Stimulated activated naive CD8-positive, alpha-beta T cell treated with anti-CD3 and anti-CD28 coated beads, Interleukin-15, amount 100 ng/mL, for 72 hours (primary cell): ENCODE measurements around the gene OR8S1.
"Not testable (repeated sequence)": the region's sequence is repeated elsewhere in the genome, so short reads cannot be mapped to it uniquely, and the experiment has no call there.

Source experiments
- ATAC-seq: fragments of 150-1000 bp; cut with Tn5 transposase; 2 replicates; pipeline ENCODE4 v1.10.0; 2021; ENCODE audit warnings: mild to moderate bottlenecking, moderate library complexity
- DNase-seq, 2 donors: peaks; one replicate each; pipeline ENCODE4 v3.0.0; 2021 to 2022
- H3K27ac Mint-ChIP-seq, 2 donors: one replicate each; pipeline ENCODE4 v1.8.0; 2022; ENCODE audit warnings: mild to moderate bottlenecking in 2 of 2, mixed read lengths in 2 of 2, moderate library complexity in 2 of 2
- H3K27me3 Mint-ChIP-seq: one replicate; pipeline ENCODE4 v1.8.0; 2022; ENCODE audit warnings: mixed read lengths
- H3K4me1 Mint-ChIP-seq: one replicate; pipeline ENCODE4 v1.8.0; 2022; ENCODE audit warnings: mild to moderate bottlenecking, mixed read lengths
- H3K4me3 Mint-ChIP-seq, 2 donors: one replicate each; pipeline ENCODE4 v1.8.0; 2022; ENCODE audit warnings: mild to moderate bottlenecking in 2 of 2, mixed read lengths in 2 of 2, moderate library complexity in 1 of 2
- H3K9me3 Mint-ChIP-seq, 2 donors: one replicate each; pipeline ENCODE4 v1.8.0; 2022; ENCODE audit warnings: mixed read lengths in 2 of 2

OR8S1 gene

GRCh38 chr12:48536602-48537001 is 11.2 kb downstream of the OR8S1 start:
- Mint-ChIP-seq H3K9me3 (peaks cover 4 to 10% of the 10 kb centered on the region in 2 donors), H3K27me3 (no peaks in the 10 kb centered on the region), H3K4me3 (no peak overlapping the region), H3K4me1 (peaks cover 49% of the 10 kb centered on the region), H3K27ac (no peak overlapping the region)
- ATAC-seq (no peak), DNase-seq (no peak)

- ATAC-seq: peak; percentile 34
- no peak overlapping the region for H3K27ac Mint-ChIP-seq
- peaks cover 7% of the 10 kb centered on the region for H3K27me3 Mint-ChIP-seq
- peak; percentile 48 to 61 for DNase-seq
- peaks cover 36% of the 10 kb centered on the region for H3K4me1 Mint-ChIP-seq
- no peak overlapping the region for H3K4me3 Mint-ChIP-seq
- peaks cover 0 to 4% of the 10 kb centered on the region in 2 donors for H3K9me3 Mint-ChIP-seq
Observed at GRCh38 chr12:48542300-48542928, 17.0 kb downstream of the OR8S1 start.

GRCh38 chr12:48545833-48546469 is 20.5 kb downstream of the OR8S1 start:
- DNase-seq (no peak), ATAC-seq (no peak)
- Mint-ChIP-seq H3K9me3 (peaks cover 7 to 10% of the 10 kb centered on the region in 2 donors), H3K4me3 (no peak overlapping the region), H3K4me1 (peaks cover 14% of the 10 kb centered on the region), H3K27ac (no peak overlapping the region), H3K27me3 (peaks cover 15% of the 10 kb centered on the region)

GRCh38 chr12:48547012-48547411 is 21.6 kb downstream of the OR8S1 start:
- Mint-ChIP-seq H3K27me3 (peaks cover 15% of the 10 kb centered on the region), H3K9me3 (peaks cover 7 to 15% of the 10 kb centered on the region in 2 donors)
- ATAC-seq, H3K27ac Mint-ChIP-seq, H3K4me1 Mint-ChIP-seq, DNase-seq, H3K4me3 Mint-ChIP-seq: not testable (repeated sequence)

- H3K4me3 Mint-ChIP-seq, ATAC-seq, H3K27ac Mint-ChIP-seq, H3K4me1 Mint-ChIP-seq, DNase-seq: not testable (repeated sequence)
- H3K9me3 Mint-ChIP-seq: peaks cover 7 to 15% of the 10 kb centered on the region in 2 donors
- H3K27me3 Mint-ChIP-seq: peaks cover 18% of the 10 kb centered on the region
Observed at GRCh38 chr12:48551636-48552035, 26.2 kb downstream of the OR8S1 start.

- H3K9me3 Mint-ChIP-seq, ATAC-seq, H3K4me1 Mint-ChIP-seq, DNase-seq, H3K4me3 Mint-ChIP-seq, H3K27ac Mint-ChIP-seq: not testable (repeated sequence)
- peaks cover 18% of the 10 kb centered on the region for H3K27me3 Mint-ChIP-seq
Observed at GRCh38 chr12:48553666-48554343, 28.4 kb downstream of the OR8S1 start.

GRCh38 chr12:48556631-48557030 is 31.2 kb downstream of the OR8S1 start:
- DNase-seq (no peak), ATAC-seq (no peak)
- H3K9me3 Mint-ChIP-seq: no peaks in the 10 kb centered on the region
- H3K27ac Mint-ChIP-seq: no peak overlapping the region
- no peak overlapping the region for H3K4me3 Mint-ChIP-seq
- peaks cover 18% of the 10 kb centered on the region for H3K27me3 Mint-ChIP-seq
- H3K4me1 Mint-ChIP-seq: no peaks in the 10 kb centered on the region

- H3K9me3 Mint-ChIP-seq: no peaks in the 10 kb centered on the region
- no peak for DNase-seq
- no peak overlapping the region for H3K4me3 Mint-ChIP-seq
- ATAC-seq: no peak
- H3K27ac Mint-ChIP-seq: no peak overlapping the region
- no peaks in the 10 kb centered on the region for H3K4me1 Mint-ChIP-seq
- H3K27me3 Mint-ChIP-seq: peaks cover 18% of the 10 kb centered on the region
Observed at GRCh38 chr12:48557919-48558318, 32.5 kb downstream of the OR8S1 start.

GRCh38 chr12:48567731-48568130 is 42.3 kb downstream of the OR8S1 start:
- no peak for ATAC-seq
- no peaks in the 10 kb centered on the region for H3K9me3 Mint-ChIP-seq
- DNase-seq: no peak
- peaks cover 27% of the 10 kb centered on the region for H3K27me3 Mint-ChIP-seq
- peaks cover 4% of the 10 kb centered on the region for H3K4me1 Mint-ChIP-seq
- H3K27ac Mint-ChIP-seq: no peak overlapping the region
- no peak overlapping the region for H3K4me3 Mint-ChIP-seq

- ATAC-seq: no peak
- Mint-ChIP-seq H3K27me3 (peaks cover 33% of the 10 kb centered on the region), H3K4me1 (peaks cover 4% of the 10 kb centered on the region), H3K27ac (no peak within 1 kb of the TSS), H3K9me3 (no peaks in the 10 kb centered on the region), H3K4me3 (no peak within 1 kb of the TSS)
- DNase-seq: no peak
Observed at GRCh38 chr12:48569946-48570345, 44.5 kb downstream of the OR8S1 start, which contains the start of gene LALBA. TSS of gene LALBA (minus strand) at chr12:48570046. CDS start at chr12:48570020, 26 bp downstream.

GRCh38 chr12:48572326-48572725 is 46.9 kb downstream of the OR8S1 start:
- Mint-ChIP-seq H3K4me1 (peaks cover 4% of the 10 kb centered on the region), H3K27me3 (peaks cover 28% of the 10 kb centered on the region), H3K4me3 (no peak overlapping the region), H3K9me3 (no peaks in the 10 kb centered on the region), H3K27ac (peak overlapping the region in 1 of 2 donors; percentile 6)
- no peak for DNase-seq
- no peak for ATAC-seq
